SK-N-MC (cell line): ENCODE results near the gene QSOX2.

Source experiments
- DNase-seq: peaks from one replicate; pipeline ENCODE4 v3.0.0-alpha.2; 2011; ENCODE audit warnings: low read depth, low spot score
- H3K27ac ChIP-seq: fragments of 200-600 bp; sonication (generic); 2 replicates; pipeline ENCODE4 v1.5.1; 2016; ENCODE audit warnings: mixed run types
- H3K36me3 ChIP-seq: fragments of 200-600 bp; sonication (generic); 2 replicates; pipeline ENCODE4 v1.6.1; 2017; ENCODE audit warnings: antibody characterized with exemption, low read length, mixed read lengths; ENCODE audit not compliant: insufficient read depth
- H3K4me3 ChIP-seq: fragments of 200-600 bp; sonication (generic); 2 replicates; pipeline ENCODE4 v1.5.1; 2016
- H3K9ac ChIP-seq: fragments of 200-600 bp; sonication (generic); 2 replicates; pipeline ENCODE4 v1.8.0; 2017; ENCODE audit warnings: mixed run types, mixed read lengths; ENCODE audit not compliant: insufficient read length
- H3K9me3 ChIP-seq: fragments of 200-600 bp; sonication (generic); 2 replicates; pipeline ENCODE4 v1.6.1; 2017; ENCODE audit warnings: low read depth, mild to moderate bottlenecking, antibody characterized with exemption, low read length, moderate library complexity, mixed read lengths
- EZH2 ChIP-seq: fragments of 200-600 bp; sonication (generic); IDR thresholded peaks from one replicate; pipeline ENCODE4 v1.6.1; 2017; ENCODE audit warnings: antibody characterized with exemption
- FOXP2 ChIP-seq: optimal IDR thresholded peaks from 2 replicates; pipeline ENCODE3; 2011; ENCODE audit warnings: mild to moderate bottlenecking, moderate library complexity; ENCODE audit not compliant: insufficient read depth; ENCODE audit errors: extremely low read length, control extremely low read depth
- POLR2AphosphoS5 ChIP-seq: IDR thresholded peaks from 2 replicates; pipeline ENCODE4 v1.6.1; 2012; ENCODE audit warnings: mild to moderate bottlenecking, low read depth, low read length, borderline replicate concordance

QSOX2 gene

GRCh38 chr9:136262671-136263178 lies 17.1 kb upstream of the QSOX2 start:
- TF ChIP-seq POLR2AphosphoS5: no peak
- no peak for TF ChIP-seq FOXP2
- TF ChIP-seq EZH2: no peak
- no peak for DNase-seq
- Histone ChIP-seq H3K4me3 (no peak overlapping the region), H3K36me3 (no peaks in the 10 kb centered on the region), H3K9ac (no peak overlapping the region), H3K27ac (no peak overlapping the region), H3K9me3 (no peaks in the 10 kb centered on the region)

- H3K4me3 ChIP-seq: no peak overlapping the region
- H3K9ac ChIP-seq: no peak overlapping the region
- H3K9me3 ChIP-seq: no peaks in the 10 kb centered on the region
- no peaks in the 10 kb centered on the region for H3K36me3 ChIP-seq
- no peak for DNase-seq
- TF ChIP-seq FOXP2 (no peak), EZH2 (no peak), POLR2AphosphoS5 (no peak)
- H3K27ac ChIP-seq: no peak overlapping the region
Observed at GRCh38 chr9:136261686-136262430, 16.2 kb upstream of the QSOX2 start.

GRCh38 chr9:136260936-136261472 lies 15.4 kb upstream of the QSOX2 start:
- no peaks in the 10 kb centered on the region for H3K9me3 ChIP-seq
- DNase-seq: no peak
- no peak overlapping the region for H3K27ac ChIP-seq
- no peak overlapping the region for H3K4me3 ChIP-seq
- H3K9ac ChIP-seq: no peak overlapping the region
- TF ChIP-seq FOXP2 (no peak), POLR2AphosphoS5 (no peak), EZH2 (no peak)
- H3K36me3 ChIP-seq: no peaks in the 10 kb centered on the region

GRCh38 chr9:136260521-136260920 lies 14.9 kb upstream of the QSOX2 start:
- no peak overlapping the region for H3K9ac ChIP-seq
- no peak for TF ChIP-seq FOXP2
- TF ChIP-seq POLR2AphosphoS5: no peak
- no peak for TF ChIP-seq EZH2
- H3K4me3 ChIP-seq: no peak overlapping the region
- DNase-seq: no peak
- no peaks in the 10 kb centered on the region for H3K36me3 ChIP-seq
- H3K9me3 ChIP-seq: no peaks in the 10 kb centered on the region
- no peak overlapping the region for H3K27ac ChIP-seq

- Histone ChIP-seq H3K4me3 (no peak overlapping the region), H3K9ac (no peak overlapping the region), H3K9me3 (no peaks in the 10 kb centered on the region), H3K27ac (no peak overlapping the region), H3K36me3 (no peaks in the 10 kb centered on the region)
- TF ChIP-seq POLR2AphosphoS5 (no peak), FOXP2 (no peak), EZH2 (no peak)
- no peak for DNase-seq
Observed at GRCh38 chr9:136259836-136260235, 14.2 kb upstream of the QSOX2 start.

GRCh38 chr9:136259517-136259813 lies 13.9 kb upstream of the QSOX2 start:
- TF ChIP-seq EZH2 (no peak), FOXP2 (no peak), POLR2AphosphoS5 (no peak)
- Histone ChIP-seq H3K36me3 (no peaks in the 10 kb centered on the region), H3K27ac (no peak overlapping the region), H3K4me3 (no peak overlapping the region), H3K9me3 (no peaks in the 10 kb centered on the region), H3K9ac (no peak overlapping the region)
- DNase-seq: no peak

GRCh38 chr9:136258786-136259516 lies 13.3 kb upstream of the QSOX2 start:
- H3K9ac ChIP-seq: no peak overlapping the region
- no peaks in the 10 kb centered on the region for H3K9me3 ChIP-seq
- no peak overlapping the region for H3K27ac ChIP-seq
- no peaks in the 10 kb centered on the region for H3K36me3 ChIP-seq
- no peak overlapping the region for H3K4me3 ChIP-seq
- no peak for TF ChIP-seq POLR2AphosphoS5
- no peak for TF ChIP-seq EZH2
- no peak for TF ChIP-seq FOXP2
- DNase-seq: no peak

GRCh38 chr9:136258299-136258625 lies 12.7 kb upstream of the QSOX2 start:
- Histone ChIP-seq H3K9me3 (no peaks in the 10 kb centered on the region), H3K27ac (no peak overlapping the region), H3K4me3 (no peak overlapping the region), H3K36me3 (no peaks in the 10 kb centered on the region), H3K9ac (no peak overlapping the region)
- DNase-seq: no peak
- no peak for TF ChIP-seq EZH2
